ENCODE data around the gene AHR.

Gene AHR

DNA sequence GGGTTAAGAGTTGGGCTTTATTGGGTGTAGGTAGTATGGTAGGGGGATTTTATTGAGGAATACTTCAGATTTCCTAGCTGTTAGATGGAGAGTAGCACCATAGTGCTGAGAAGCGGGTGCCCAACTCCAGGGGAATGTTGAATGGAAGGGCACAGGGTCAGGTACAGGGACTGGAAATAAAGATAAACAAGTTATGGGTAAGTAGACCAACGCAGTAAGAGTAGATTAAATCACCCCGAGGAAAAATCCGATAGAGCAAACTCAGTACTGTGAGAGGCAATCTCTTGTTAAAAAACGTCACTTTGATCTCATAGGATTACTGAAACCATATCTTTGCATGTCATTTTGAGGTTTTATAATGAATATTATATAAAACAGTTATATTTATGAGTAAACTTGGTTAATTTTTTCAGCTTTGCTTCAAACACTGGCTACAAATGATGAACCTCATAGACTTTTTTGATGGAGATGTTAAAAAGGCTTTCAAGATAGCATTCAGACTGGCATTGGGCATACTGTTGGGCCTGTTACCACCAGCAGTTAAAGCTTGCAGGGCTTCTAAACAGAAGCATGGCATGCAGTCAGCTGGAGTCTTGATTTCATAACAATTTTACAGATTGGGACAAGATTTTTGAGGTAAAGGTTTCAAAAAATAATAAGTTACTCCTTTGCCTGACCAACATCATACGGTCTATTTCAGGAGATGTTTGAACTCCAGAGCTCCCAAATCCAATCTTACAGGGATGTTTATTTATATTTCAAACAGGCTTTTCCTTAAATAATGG lies 7.1 kb downstream of the AHR start:
- DNase-seq, result no peak

DNA sequence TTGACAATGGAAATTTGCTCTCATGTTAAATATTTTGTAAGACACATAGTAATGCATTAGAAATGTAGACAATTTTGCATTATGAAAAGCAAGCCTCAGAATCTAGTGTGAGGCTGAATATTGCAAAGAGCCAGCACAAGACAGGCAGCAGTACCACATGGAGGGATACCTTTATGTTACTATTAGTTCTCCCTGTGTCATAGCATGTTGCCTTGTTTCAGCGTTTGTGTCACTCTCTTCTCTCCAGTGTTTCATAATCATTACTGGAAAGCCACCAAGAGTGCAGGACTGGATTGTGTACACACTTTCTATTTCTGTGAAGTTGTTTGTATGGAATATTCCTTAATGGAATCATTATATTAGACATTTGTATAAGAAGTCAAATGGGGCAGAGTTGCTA lies 8.5 kb downstream of the AHR start:
- no peak for DNase-seq

DNA sequence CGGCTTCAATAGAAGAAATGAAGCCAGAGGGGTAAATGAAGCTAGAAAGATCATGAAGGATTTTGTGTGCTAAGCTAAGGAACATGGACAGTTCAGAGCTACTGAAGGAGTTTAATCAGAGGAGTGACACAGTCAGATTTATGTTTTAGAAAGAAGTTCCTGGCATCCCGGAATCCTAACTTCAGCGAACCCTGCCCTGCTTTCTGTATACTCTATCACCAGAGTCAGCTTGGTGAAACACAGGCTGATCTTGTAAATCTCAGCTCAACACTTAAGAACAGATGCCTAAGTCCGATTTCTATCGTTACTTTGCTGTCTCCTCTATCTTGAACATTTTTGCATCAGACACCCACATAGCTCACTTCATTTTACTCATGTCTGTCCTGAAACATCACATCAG lies 9.1 kb downstream of the AHR start:
- no peak for DNase-seq

DNA sequence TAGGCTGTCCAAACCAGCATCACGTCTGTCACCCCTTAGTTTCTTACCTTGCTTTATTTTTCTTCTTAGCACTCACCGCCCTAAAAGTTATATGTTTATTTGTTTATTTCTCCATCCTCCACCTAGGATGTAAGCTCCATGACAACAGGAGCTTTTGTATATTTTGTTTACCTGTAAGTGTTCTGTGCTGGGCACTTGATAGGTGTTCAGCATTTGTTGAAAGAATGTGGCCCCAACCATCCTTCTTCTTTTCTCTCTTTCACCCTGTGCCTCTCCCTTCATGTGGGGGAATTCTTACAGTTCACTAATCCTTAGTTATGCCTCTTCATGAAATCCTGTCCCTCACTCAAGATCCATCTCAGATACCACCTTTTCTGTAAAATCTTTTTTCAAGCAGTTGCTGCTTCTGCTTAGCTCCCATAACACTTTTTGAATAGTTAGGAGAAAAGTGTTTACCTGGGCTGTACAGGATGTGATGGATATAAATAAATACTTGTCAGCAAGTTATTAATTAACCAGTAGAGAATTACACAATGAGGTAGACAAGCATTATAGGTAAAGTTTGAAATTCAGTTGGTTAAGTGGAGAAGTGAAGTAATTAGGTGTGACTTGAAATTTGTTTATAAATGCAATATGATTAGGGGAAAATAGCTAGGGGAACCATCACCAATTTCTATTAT lies 9.7 kb downstream of the AHR start:
- no peak for DNase-seq

DNA sequence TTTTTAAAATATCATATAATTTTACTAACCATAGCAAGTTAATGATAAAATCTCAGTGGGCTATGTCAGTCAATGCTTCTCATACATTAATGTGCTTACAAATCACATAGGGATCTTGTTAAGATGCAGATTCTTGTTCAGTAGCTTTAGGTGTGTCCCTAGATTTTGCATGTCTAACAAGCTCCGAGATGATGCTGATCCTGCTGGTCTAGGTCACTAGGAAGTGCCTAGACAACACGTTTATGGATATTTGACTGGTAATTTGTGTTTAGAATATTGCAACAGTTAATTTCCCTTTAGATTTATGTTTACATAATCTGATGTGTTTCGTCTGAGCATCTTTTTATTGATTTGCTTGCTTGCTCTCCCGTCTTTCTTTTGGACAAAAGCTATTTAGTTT lies 12.7 kb downstream of the AHR start:
- no peak for DNase-seq

DNA sequence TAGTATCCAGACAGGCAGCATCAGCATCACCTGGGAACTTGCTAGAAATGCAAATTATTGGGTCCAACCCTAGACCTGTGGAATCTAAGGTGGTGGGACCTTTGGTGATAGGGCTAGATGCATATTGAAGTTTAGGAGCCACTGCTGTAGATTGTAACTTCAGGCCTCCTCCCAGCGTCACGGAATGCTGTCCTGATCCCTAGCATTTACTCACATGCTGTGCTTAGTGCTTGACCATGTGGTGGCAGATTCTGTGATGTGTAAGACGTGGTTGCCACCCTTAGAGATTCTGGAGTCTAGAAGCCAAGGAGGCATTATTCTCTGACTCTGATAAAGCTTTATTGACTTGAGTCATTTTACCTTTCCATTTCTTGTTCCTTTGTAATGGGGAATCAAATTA lies 13.5 kb downstream of the AHR start:
- no peak for DNase-seq

DNA sequence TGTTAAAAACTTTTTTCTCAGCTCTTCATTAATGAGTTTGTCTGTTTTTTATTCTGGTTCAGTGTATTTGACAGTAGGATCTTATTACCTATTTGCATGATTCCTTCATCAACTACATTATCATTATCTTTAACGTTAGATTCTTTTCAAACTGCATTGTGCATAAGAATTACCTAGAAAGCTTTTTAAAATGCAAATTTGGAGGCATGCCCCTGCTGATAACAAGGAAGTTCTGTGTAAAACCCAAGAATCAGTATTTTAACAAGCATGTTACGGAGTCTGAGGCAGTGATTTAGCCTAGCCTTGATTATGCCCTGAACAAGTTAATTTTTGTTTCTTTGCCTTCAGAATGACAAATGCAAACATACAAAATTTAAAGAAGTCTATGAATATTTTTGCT lies 14.2 kb downstream of the AHR start:
- DNase-seq, result no peak

DNA sequence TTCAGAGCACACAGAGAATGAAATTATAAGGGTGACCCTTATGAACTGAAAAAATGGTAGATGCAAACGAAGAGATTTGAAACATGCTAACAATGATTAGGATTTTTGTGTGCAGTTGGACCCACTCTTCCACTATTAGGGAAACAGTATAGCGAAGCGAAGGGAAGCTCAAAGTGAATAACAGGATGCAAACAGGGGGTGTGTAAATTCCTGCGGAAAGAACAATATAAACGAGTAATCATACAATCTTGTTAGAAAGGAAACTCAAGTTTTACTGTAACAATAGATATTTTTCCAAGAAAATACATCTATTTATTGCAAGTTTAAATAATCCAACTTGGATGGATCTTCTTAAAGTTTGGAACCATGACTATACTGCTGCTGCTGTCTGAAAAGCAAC lies 14.7 kb downstream of the AHR start:
- no peak for DNase-seq

DNA sequence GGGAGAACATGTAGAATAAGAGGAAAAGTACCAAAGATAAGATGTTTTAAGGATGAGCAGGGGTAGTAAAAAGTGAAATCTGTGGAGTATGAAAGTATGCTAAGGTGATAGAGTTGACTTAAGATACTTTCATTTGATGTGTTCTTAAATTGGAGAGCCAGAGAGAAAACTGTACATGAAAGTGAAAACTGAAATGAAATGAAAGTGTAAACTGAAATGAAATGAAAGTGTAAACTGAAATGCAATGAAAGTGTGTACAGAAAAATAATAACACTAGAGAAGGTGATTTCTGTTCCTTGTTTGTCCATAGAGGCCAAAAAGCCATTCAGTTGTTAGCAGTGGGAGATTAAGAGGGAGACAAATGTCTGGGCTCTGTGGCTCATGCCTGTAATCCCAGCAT lies 17.5 kb downstream of the AHR start:
- no peak for DNase-seq

DNA sequence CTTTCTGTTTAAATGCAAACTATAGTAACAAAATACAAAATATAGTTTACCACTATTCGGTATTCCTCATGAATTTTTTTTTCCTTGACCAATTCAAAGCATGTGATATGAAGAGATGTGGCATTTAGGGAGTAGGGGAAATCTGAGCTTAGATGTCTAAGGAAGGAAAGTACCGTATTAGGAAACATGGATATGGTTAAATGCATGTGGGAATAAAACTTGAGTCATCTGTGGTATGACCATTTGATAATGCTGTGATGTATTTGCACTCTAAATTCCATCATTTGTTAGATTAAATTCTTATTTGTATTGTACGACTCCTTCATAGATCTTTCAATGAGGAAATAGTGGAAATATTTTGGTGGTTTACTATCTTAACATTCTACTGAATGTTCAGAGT lies 19.7 kb downstream of the AHR start:
- no peak for DNase-seq

DNA sequence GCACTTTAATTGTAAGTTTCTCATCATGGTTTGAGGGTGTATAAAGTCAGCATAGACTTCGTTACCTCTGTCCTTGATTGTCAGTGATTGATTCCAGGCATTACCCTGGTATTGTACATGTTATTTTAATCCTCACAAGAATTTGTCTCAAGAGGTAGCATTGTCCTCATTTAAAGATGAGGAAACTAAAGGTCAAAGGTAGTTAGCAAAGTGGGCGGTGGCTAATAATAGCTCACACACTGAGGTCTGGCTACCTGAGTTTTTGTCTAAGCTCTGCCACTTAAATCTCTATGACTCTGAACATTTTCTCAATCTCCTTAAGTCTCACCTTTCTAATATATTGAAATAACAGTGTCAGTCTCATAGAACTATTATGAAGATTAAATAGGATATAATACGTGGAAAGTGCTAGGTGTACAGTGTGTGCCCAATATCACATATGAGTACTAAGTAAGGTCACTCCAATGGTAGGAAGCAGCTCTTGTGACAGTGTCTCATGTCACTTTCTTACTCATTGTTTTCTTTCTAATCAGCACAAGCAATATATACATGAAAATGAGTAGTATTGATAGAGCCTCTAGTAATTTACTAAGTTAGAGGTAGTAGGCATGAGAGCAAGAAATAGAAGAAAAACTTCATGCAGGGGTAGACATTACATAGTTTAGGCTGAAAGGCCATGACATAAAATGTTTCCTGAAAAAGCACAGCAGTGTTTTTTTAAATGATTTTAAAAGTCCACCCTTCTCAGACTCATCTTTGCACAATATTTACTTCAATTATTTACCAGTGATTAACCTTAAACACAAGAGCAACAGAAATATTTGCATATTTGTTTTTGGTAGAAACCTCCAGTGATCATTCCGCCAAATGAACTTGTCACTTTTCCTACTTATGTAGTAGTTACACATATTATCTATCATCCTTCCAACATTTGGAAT lies 21.0 kb downstream of the AHR start:
- no peak for DNase-seq

DNA sequence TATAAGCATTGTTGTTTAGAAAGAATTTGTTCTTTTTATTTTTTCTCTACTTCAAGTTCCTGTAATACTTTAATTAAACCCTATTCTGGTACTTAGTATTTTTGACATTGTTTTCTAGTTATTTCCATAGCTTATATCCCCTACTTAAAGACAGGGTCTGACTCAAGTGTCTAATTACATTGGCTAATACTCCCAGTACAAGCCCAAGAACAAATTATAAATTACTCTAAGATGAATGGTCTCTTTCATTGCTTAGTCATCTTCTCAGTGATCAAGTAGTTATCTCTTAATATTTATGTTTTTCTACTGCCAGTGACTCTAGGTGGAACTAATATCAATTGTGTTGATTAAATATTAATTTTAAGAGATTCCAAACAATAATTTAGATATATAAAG lies 21.6 kb downstream of the AHR start:
- DNase-seq, result no peak

DNA sequence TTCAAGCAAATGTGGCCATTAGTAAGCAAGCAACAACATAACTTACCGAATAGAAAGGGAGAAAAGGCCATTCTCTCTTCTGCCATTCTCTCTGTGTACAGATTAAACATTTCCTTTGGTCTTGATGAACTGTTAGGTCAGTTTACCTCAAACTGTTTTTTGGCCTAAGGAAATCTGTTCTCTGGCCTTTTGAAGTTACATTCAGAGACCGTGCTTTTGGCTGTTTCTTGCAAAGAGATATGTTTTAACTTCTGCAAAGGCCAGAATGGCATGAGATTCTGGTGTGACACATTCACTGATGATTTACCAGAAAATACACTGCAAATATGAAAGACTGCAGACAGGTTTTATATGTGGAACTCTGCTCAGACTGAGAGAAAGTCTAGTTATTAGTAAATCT lies 22.2 kb downstream of the AHR start:
- DNase-seq, result no peak

DNA sequence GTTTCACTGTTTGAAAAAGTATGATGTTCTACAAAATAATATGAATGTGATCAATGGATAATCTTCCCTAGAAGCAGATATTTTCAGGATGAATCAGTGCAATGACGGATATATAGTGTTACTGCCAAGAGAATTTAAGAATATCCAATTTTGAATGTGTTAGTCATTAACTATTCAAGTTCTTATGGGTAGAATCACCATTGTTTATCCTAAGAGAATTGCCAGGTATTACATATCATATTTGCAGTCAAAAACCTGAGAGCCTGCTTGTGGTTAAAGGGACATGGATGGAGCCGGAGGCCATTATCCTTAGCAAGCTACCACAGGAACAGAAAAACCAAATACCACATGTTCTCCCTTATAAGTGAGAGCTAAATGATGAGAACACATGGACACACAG lies 26.9 kb downstream of the AHR start:
- no peak for DNase-seq

DNA sequence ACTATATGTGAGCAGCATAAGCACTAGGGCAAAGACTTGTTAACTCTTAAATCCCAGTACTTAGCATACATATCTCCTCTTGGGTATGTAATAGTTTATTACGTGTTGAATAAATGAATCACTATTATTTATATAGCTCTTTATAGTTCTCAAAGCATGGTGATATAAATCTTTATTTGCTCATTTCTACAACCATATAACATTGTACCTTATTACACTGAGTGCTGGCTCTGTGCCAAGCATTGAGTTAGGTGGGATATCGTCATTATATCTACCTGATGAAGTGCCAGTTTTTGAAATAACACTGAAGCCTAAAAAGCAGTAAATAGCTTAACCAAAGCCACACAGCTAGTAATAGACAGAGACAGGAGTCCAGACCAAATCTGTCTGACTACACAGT lies 27.9 kb downstream of the AHR start:
- no peak for DNase-seq

DNA sequence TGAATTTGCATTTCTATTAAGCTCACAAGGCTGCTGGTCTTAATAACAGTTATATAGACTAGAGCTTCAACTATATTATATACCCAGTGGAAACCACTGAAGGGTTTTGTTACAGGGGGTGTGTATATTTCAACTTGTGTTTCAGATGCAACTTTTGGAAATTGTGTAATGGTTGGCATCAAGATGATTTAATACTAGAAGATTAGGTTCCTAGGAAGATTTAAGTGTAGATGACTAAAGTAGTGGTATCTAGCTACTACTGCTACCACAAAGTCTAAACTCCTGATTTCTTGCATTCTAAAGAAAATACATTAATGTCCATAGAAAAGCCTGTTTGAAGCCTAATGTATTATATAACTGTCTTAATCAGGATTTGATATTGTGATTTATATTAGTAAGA lies 30.2 kb downstream of the AHR start:
- no peak for DNase-seq

DNA sequence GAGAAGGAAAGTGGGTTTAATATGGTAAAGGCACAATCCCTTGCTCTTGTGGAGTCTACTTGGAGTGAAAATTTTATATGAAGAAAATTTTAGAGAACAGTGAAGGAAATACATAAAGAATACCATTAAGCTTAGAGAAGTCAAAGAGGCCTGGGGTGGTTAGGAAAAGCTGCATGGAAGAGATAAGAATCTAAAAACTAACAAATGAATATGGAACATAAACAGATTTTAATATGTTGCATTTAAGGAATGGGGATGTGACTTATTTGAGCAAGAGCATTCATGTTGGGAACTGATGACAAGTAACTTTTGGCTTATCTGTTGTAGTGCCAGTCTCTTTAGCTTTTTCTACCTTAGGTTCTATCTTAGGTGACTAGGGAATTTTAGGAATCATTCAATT lies 31.0 kb downstream of the AHR start:
- no peak for DNase-seq

DNA sequence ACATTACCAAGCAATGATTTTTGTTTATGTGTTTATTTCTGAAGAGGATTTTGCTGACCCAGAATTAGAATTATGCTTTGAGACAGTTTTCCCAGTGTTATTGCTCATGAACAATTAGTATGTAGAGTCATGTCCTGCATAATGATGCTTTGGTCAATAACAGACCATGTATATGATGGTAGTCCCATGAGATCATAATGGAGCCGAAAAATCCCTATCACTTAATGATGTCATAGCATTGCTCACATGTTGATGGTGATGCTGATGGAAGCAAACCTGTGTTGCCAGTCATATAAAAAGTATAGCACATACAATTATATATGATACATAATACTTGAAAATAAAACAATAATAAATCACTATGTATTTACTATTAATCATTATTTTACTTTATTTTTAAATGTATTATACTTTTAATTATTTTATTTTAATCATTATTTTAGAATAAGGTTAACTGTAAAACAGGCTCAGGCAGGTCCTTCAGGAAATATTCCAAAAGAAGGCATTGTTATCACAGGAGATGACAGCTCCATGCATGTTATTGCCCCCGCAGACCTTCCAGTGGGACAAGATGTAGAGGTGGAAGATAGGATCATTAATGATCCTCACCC lies 33.5 kb downstream of the AHR start:
- no peak for DNase-seq

DNA sequence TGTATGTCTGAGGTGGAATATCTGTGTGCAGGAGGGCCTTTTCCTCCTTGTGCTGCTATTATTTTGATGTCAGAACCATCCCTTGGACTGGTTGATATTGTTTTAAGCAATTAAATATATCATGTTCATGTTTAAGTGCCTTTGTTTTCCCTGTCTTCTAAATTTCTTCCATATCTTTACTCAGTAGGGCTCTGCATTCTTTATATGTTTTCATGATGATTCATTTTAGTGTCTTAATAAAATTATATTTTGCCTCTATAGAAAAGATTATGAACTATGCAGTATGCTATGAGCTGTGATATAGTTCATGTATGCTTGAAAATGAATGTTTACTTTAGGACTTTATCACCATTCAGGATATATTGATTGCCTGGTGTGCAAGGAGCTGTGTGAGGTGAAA lies 34.8 kb downstream of the AHR start:
- DNase-seq, result no peak

DNA sequence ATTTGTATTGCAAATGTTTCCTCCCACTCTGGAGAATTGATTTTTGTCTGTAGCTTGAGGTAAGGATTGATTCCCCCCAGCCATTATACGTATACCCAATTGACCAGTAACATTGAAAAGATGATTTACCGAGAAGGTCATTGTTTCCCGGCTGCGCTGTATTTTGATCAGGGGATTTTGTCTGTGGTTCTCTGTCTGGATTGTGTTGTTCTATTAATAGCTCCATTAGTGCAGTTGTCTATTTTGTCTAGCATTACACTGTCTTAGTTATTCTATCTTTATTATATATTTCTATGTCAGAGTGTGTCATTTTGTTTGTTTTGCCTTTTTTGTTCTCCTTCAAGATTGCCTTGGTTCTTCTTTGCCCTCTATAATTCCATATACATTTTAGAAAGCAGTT lies 37.7 kb downstream of the AHR start:
- DNase-seq, result no peak

DNA sequence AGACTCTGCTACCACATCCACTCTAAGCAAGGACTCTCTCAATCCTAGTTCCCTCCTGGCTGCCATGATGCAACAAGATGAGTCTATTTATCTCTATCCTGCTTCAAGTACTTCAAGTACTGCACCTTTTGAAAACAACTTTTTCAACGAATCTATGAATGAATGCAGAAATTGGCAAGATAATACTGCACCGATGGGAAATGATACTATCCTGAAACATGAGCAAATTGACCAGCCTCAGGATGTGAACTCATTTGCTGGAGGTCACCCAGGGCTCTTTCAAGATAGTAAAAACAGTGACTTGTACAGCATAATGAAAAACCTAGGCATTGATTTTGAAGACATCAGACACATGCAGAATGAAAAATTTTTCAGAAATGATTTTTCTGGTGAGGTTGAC lies 40.7 kb downstream of the AHR start:
- DNase-seq, result no peak

DNA sequence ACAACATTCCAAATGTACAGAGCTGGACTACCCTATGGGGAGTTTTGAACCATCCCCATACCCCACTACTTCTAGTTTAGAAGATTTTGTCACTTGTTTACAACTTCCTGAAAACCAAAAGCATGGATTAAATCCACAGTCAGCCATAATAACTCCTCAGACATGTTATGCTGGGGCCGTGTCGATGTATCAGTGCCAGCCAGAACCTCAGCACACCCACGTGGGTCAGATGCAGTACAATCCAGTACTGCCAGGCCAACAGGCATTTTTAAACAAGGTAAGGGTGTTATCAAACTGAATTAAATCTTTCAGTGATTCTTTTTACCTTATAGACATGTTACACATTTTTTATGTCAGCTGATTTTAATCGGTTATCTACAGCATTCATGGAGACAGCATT lies 41.5 kb downstream of the AHR start:
- DNase-seq, result no peak

DNA sequence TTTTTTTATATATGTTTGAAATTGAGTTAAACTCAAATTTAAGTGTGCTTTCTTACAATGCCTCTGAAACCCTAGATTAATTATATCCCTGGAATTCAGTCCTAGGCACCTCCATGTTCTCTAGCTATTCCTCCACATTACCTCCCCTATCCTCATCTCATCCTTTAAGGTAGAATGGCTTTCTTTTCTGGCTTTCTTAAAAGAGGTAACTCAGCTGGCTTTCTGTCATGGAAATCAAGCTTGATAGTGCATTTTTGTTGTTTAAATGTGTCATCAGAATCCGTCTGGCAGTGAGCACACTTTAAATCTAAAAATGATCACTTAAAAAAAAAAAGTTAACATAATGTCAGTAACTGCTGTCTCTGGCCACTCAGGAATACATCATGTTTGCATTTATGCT lies 42.2 kb downstream of the AHR start:
- DNase-seq, result no peak

Data from activated naive CD4-positive, alpha-beta T cell (primary cell).